ENCODE data around the gene KANSL3. TPM values are rescaled to one million over a fixed set of nuclear protein-coding genes. Genes with fewer than 3 reads are reported as not detected.
"Not testable (repeated sequence)": the region's sequence is repeated elsewhere in the genome, so short reads cannot be mapped to it uniquely, and the experiment has no call there.

KANSL3 gene
- total and polyA plus RNA-seq, 3 donors from 2014 or later: 78.7 to 108 (median 102) TPM

- Histone ChIP-seq H3K4me1 (peaks cover 8% of the 10 kb centered on the region), H3K4me3 (no peak overlapping the region), H3K36me3 (ENCODE audit: low read depth, missing control alignments) (no peaks in the 10 kb centered on the region), H3K27ac (no peak overlapping the region), H3K27me3 (no peaks in the 10 kb centered on the region), H3K9me3 (no peaks in the 10 kb centered on the region)
- 81 to 86% methylated on average over 16 of the region's 16 CpGs for WGBS, 2 donors
- intact Hi-C loops (cut with DNase I; ENCODE audit: low total_unique reads): no loop called here
- no peak for TF ChIP-seq POLR2A (IDR thresholded peaks at IDR 0.05)
- no peak for TF ChIP-seq CTCF (IDR thresholded peaks at IDR 0.05)
- no peak for DNase-seq
Measured at GRCh38 chr2:96556441-96557330, 81.4 kb downstream of the KANSL3 start.

DNA sequence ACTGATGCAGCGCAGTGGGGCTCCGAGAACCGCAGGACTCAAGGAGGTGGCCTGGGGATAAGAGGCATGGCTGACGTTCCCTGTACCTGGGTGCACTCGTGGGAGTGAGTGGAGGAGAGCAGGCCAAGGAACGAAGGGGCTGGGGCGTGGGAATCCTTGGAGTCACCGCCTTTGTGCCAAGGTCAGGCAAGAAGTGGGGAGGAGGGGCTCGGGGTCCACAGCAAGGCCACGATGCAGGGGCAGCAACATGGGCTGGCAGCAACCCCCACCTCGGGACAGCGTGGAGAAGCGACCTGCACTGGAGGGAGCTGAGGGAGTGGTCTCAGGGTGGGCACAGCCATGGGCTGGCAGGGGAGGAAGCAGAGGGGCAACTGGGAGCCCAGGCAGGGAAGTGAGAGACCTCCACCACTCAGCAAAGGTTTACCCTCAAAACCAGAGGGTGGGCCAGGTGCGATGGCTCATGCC lies 82.9 kb downstream of the KANSL3 start:
- Histone ChIP-seq H3K4me1 (peaks cover 8% of the 10 kb centered on the region), H3K9me3 (no peaks in the 10 kb centered on the region), H3K36me3 (ENCODE audit: low read depth, missing control alignments) (no peaks in the 10 kb centered on the region), H3K4me3 (no peak overlapping the region), H3K27ac (no peak overlapping the region), H3K27me3 (no peaks in the 10 kb centered on the region)
- no peak for DNase-seq
- intact Hi-C loops (cut with DNase I; ENCODE audit: low total_unique reads): no loop called here
- 54 to 70% methylated on average over 14 of the region's 14 CpGs for WGBS, 2 donors
- TF ChIP-seq CTCF (IDR thresholded peaks at IDR 0.05): no peak
- TF ChIP-seq POLR2A (IDR thresholded peaks at IDR 0.05): no peak

- no peaks in the 10 kb centered on the region for H3K9me3 ChIP-seq
- intact Hi-C loops (cut with DNase I; ENCODE audit: low total_unique reads): no loop called here
- H3K4me1 ChIP-seq: peaks cover 8% of the 10 kb centered on the region
- no peaks in the 10 kb centered on the region for H3K36me3 ChIP-seq (ENCODE audit: low read depth, missing control alignments)
- peak overlapping the region in 1 of 2 donors; percentile 11 for H3K27ac ChIP-seq
- H3K27me3 ChIP-seq: no peaks in the 10 kb centered on the region
- no peak for TF ChIP-seq POLR2A (IDR thresholded peaks at IDR 0.05)
- peak; percentile 83 to 94 (median 84) for TF ChIP-seq CTCF (IDR thresholded peaks at IDR 0.05)
- WGBS, 2 donors: 14 to 42% methylated on average over 13 to 31 of the region's 35 CpGs
- H3K4me3 ChIP-seq: no peak overlapping the region
- DNase-seq: peak; percentile 70
Measured at GRCh38 chr2:96554293-96555145, 83.6 kb downstream of the KANSL3 start.

- intact Hi-C loops (cut with DNase I; ENCODE audit: low total_unique reads): not testable (repeated sequence)
Measured at GRCh38 chr2:96553957-96554292, 84.2 kb downstream of the KANSL3 start.

More at GRCh38 chr2:96553957-96554292, 84.2 kb downstream of the KANSL3 start:
- WGBS, 2 donors: 39 to 46% methylated on average over 8 to 9 of the region's 9 CpGs
- H3K36me3 ChIP-seq (ENCODE audit: low read depth, missing control alignments); H3K9me3 ChIP-seq; DNase-seq; H3K4me1 ChIP-seq; H3K4me3 ChIP-seq; H3K27me3 ChIP-seq: not testable (repeated sequence)
- H3K27ac ChIP-seq: peak overlapping the region in 1 of 2 donors; percentile 11

Data from testis (tissue), 3 donors.